ENCODE data around the gene POLR1B.

The POLR1B gene

GRCh38 chr2:112588611-112589045, 46.4 kb downstream of the POLR1B start:
- TF ChIP-seq, protein P1, sequence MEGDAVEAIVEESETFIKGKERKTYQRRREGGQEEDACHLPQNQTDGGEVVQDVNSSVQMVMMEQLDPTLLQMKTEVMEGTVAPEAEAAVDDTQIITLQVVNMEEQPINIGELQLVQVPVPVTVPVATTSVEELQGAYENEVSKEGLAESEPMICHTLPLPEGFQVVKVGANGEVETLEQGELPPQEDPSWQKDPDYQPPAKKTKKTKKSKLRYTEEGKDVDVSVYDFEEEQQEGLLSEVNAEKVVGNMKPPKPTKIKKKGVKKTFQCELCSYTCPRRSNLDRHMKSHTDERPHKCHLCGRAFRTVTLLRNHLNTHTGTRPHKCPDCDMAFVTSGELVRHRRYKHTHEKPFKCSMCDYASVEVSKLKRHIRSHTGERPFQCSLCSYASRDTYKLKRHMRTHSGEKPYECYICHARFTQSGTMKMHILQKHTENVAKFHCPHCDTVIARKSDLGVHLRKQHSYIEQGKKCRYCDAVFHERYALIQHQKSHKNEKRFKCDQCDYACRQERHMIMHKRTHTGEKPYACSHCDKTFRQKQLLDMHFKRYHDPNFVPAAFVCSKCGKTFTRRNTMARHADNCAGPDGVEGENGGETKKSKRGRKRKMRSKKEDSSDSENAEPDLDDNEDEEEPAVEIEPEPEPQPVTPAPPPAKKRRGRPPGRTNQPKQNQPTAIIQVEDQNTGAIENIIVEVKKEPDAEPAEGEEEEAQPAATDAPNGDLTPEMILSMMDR (IDR thresholded peaks at IDR 0.05; ENCODE audit: borderline replicate concordance, insufficient read depth, low read depth, low read length): no peak
- no peak overlapping the region for H3K4me3 ChIP-seq (ENCODE audit: low read depth, low read length)

DNA sequence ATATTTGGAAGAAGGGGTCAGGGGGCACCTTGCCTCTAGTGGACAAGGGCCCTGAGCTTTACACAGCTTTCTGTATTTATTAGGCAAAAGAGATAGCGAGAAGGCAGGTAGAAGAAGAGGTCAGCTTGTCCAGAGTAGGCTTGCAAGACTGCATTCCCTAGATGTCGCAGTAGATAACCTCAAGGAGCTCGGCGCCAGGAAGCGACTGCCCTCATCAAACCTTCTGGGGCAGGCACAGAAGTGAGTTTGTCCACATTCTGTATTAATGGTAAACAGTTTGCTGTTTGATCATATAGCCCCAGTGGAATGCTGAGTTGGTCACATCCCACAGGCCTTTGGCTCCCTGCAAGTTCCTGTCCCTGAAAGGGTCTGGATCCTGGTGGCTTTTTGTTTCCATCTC, 49.1 kb downstream of the POLR1B start:
- H3K4me3 ChIP-seq (ENCODE audit: low read depth, low read length): no peak overlapping the region
- TF ChIP-seq, protein P1 (IDR thresholded peaks at IDR 0.05; ENCODE audit: borderline replicate concordance, insufficient read depth, low read depth, low read length): no peak

DNA sequence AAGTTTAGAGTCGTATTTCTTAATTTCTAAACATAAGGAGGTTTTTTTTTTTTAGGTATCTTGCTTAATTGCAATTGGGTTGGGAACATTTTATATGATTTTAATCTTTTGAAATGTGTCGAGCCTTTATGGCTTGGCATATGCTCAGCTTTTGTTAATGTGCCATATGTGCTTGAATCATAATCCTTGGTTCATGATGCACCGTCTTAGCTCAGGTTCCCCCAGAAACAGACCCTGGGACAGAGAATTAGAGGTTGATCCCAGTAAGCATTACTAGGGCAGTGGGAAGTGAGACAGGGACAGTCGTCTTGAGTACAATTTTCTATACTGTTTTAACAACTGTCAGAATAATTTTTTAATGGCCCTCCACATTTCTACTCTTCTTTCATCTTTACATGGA, 51.5 kb downstream of the POLR1B start:
- TF ChIP-seq, protein P1 (IDR thresholded peaks at IDR 0.05; ENCODE audit: borderline replicate concordance, insufficient read depth, low read depth, low read length): no peak
- H3K4me3 ChIP-seq (ENCODE audit: low read depth, low read length): no peak overlapping the region

DNA sequence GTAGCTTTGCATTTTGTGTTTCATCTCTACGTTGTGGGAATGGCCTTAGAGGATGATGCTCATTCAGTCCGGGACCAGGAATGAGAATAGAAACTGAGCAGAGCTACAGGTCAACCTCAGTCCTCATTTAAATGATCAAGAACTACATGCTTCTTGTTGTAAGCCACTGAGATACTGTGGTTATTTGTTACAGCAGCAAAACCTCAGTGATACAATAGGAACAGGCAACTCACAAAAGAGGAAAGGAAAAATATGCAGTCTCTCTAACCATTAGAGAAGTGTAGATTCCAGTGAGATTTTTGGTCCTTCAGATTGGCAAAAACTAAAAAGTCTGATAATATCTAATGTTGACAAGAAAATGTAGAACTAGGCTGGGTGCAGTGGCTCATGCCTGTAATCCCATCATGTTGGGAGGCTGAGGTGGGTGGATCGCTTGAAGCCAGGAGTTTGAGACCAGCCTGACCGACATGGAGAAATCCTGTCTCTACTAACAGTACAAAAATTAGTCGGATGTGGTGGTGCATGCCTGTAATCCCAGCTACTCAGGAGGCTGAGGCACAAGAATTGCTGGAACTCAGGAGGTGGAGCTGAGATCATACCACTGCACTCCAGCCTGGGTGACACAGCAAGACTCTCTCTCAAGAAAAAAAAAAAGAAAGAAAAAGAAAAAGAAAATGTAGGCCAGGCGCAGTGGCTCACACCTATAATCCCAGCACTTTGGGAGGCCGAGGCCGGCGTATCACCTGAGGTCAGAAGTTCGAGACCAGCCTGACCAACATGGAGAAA, 55.5 kb downstream of the POLR1B start:
- TF ChIP-seq, protein P1 (IDR thresholded peaks at IDR 0.05; ENCODE audit: borderline replicate concordance, insufficient read depth, low read depth, low read length): no peak
- no peak overlapping the region for H3K4me3 ChIP-seq (ENCODE audit: low read depth, low read length)

- no peak overlapping the region for H3K4me3 ChIP-seq (ENCODE audit: low read depth, low read length)
- TF ChIP-seq, protein P1 (IDR thresholded peaks at IDR 0.05; ENCODE audit: borderline replicate concordance, insufficient read depth, low read depth, low read length): no peak
These were observed 58.4 kb downstream of the POLR1B start for GRCh38 chr2:112600634-112601033.

- H3K4me3 ChIP-seq (ENCODE audit: low read depth, low read length): no peak overlapping the region
- TF ChIP-seq, protein P1 (IDR thresholded peaks at IDR 0.05; ENCODE audit: borderline replicate concordance, insufficient read depth, low read depth, low read length): no peak
These were observed 59.5 kb downstream of the POLR1B start for GRCh38 chr2:112601754-112602153.

DNA sequence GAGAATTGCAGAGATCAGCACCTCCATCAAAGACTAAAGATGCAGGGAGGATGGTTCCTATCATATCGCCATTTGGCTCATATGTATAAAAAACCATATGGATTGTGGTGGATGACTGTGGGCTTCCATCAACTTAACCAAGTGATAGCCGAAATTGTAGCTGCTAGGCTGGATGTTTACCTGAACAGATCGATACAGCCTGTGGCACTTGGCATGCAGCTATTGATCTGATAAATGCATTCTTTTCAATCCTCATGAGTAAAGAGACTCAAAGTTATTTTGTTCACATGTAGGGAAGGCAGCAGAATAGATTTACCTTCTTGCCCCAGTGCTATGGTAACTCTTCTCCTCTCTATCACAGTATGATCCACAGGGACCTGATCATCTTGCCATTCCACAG, 60.7 kb downstream of the POLR1B start:
- TF ChIP-seq, protein P1 (IDR thresholded peaks at IDR 0.05; ENCODE audit: borderline replicate concordance, insufficient read depth, low read depth, low read length): no peak
- H3K4me3 ChIP-seq (ENCODE audit: low read depth, low read length): no peak overlapping the region

Data from GM12875 (cell line).